SH-SY5Y (cell line): ENCODE data around the gene RBM8A.

ENCODE experiments used
- GATA2 ChIP-seq: IDR thresholded peaks from 2 replicates; pipeline ENCODE4 v1.6.1; 2011; ENCODE audit warnings: mild to moderate bottlenecking, low read depth, low read length
- GATA3 ChIP-seq: IDR thresholded peaks from 2 replicates; pipeline ENCODE4 v1.6.1; 2011; ENCODE audit warnings: low read depth, mild to moderate bottlenecking, low read length, moderate library complexity

DNA sequence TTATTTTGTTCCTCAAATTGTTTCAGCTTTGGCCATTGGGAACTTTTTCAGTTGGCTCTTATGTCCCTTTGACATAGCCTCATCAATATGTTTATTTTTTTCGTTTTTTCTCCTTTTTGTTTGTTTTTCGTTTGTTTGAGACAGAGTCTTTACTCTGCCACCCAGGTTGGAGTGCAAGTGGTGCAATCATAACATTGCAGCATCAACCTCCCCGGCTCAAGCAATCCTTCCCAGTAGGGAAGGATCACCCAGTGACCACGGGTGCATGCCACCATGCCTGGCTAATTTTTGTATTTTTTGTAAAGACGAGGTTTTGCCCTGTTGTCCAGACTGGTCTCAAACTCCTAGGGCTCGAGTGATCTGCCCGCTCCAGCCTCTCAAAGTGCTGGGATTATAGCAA lies 45.3 kb upstream of the RBM8A start:
- TF ChIP-seq GATA3 (no peak), GATA2 (no peak)
